GM23338 (cell line): ENCODE data around the gene KCNC4. TPM values are rescaled to one million over a fixed set of nuclear protein-coding genes. Genes with fewer than 3 reads are reported as not detected.

Experiments used
- CTCF ChIP-seq, 2 experiments: fragments of 200-600 bp in 1 of 2; sonication (generic) in 1 of 2; conservative IDR thresholded peaks; 2 replicates each; pipeline versions ENCODE4 v1.5.1 to v1.6.1; 2016 to 2017; ENCODE audit warnings: antibody characterized with exemption in 2 of 2, low read depth in 2 of 2, mild to moderate bottlenecking in 2 of 2, moderate library complexity in 1 of 2
- ETS1 ChIP-seq: IDR thresholded peaks from 2 replicates; pipeline ENCODE4 v1.6.1; 2016; ENCODE audit warnings: antibody characterized with exemption
- EZH2phosphoT487 ChIP-seq: fragments of 200-600 bp; sonication (generic); IDR thresholded peaks from one replicate; pipeline ENCODE4 v1.8.1; 2018; ENCODE audit warnings: antibody characterized with exemption; ENCODE audit not compliant: unreplicated experiment
- JUNB ChIP-seq: IDR thresholded peaks from one replicate; pipeline ENCODE4 v1.6.1; 2016; ENCODE audit warnings: antibody characterized with exemption; ENCODE audit not compliant: unreplicated experiment
- POLR2AphosphoS5 ChIP-seq: IDR thresholded peaks from 2 replicates; pipeline ENCODE4 v1.6.1; 2016; ENCODE audit warnings: antibody characterized with exemption, low read depth
- STAT1 ChIP-seq: IDR thresholded peaks from one replicate; pipeline ENCODE4 v1.6.1; 2016; ENCODE audit warnings: antibody characterized with exemption; ENCODE audit not compliant: unreplicated experiment
- ZNF114 ChIP-seq: fragments of 250-450 bp; sonication (Bioruptor Pico); IDR thresholded peaks from 2 replicates; pipeline ENCODE4 v1.5.0; 2020; ENCODE audit warnings: mild to moderate bottlenecking, moderate library complexity
- ZNF331 ChIP-seq: fragments of 250-450 bp; sonication (Bioruptor Pico); IDR thresholded peaks from 2 replicates; pipeline ENCODE4 v1.5.0; 2020; ENCODE audit warnings: low read depth, mild to moderate bottlenecking, moderate library complexity
- ZNF462 ChIP-seq: fragments of 250-450 bp; sonication (Bioruptor Pico); IDR thresholded peaks from 2 replicates; pipeline ENCODE4 v1.5.0; 2020; ENCODE audit warnings: mild to moderate bottlenecking, moderate library complexity
- polyA plus RNA-seq: library from polyadenylated mRNA; unstranded; fragments of >200 nt; fragmentation: Nextera tagmentation; extraction: Ambion mirVana; gene quantifications from 2 replicates; pipeline ENCODE4 v1.2.1, GENCODE V29; 2016
- total RNA-seq: library from RNA; depleted of rRNA; stranded (reverse); fragments of >200 nt; shearing (Covaris generic); gene quantifications from 2 replicates; pipeline ENCODE4 v1.2.3, GENCODE V29; 2014

The KCNC4 gene
- total and polyA plus RNA-seq, 2 experiments from 2014 or later, result 3.5 to 10.7 TPM

GRCh38 chr1:110250749-110251148 is 40.6 kb downstream of the KCNC4 start (continued):
- TF ChIP-seq ZNF462, result no peak
- no peak for TF ChIP-seq JUNB
- no peak for TF ChIP-seq ZNF114 (CRISPR knock-in tag)
- TF ChIP-seq ETS1, result no peak
- TF ChIP-seq EZH2phosphoT487, result no peak
- no peak for TF ChIP-seq ZNF331
- TF ChIP-seq POLR2AphosphoS5, result no peak
- TF ChIP-seq CTCF (conservative IDR thresholded peaks at IDR 0.05; ENCODE audit: low read depth in 2 of 2), result no peak
- TF ChIP-seq STAT1, result no peak
